Bone marrow (tissue), 2 donors: ENCODE data around the gene NLN.

Experiments used
- DNase-seq, 2 donors: peaks; one replicate each; lab custom pipeline; 2025; lab: John Stamatoyannopoulos, UW

Gene NLN

GRCh38 chr5:65873181-65873750, 151.3 kb downstream of the NLN start:
- DNase-seq = no peak

DNA sequence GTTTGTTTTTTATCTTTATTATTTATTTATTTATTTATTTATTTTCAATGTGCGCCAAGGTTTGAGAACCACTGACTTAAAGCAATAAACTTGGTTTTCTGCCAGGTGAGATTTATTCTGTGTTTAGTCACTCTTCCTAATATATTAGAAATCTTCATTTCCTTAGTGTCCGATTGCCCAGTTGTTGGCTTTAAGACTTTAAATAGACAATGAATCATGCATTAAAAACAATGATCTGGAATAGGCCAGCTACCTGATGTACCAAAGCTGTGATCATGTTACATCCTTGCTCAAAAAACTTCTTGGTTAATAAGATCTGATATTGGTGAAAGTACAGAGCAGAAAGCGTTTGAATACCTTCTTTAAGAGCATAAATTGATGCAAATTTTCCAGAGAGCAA, 152.2 kb downstream of the NLN start:
- DNase-seq = no peak

DNA sequence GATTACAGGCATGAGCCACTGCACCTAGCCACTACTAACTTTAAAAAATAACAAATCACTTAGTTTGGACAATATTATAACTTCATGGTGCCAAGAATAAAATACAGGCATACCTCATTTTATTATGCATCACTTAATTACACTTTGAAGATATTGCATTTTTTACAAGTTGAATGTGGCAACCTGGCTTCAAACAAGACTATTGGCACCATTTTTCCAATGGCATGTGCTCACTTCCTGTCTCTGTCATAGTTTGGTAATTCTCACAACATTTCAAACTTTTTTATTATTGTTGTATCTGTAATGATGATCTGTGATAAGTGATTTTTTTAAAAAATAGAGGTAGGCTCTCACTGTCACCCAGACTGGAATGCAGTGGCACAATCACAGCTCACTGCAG, 154.5 kb downstream of the NLN start:
- no peak for DNase-seq

GRCh38 chr5:65876970-65877369, 155.0 kb downstream of the NLN start:
- no peak for DNase-seq
